GM21526 (cell line): ENCODE results near the gene NGEF.

Source experiments
- ATAC-seq: cut with Tn5 transposase; IDR thresholded peaks from one replicate; pipeline ENCODE4 v1.9.1; 2021; ENCODE audit warnings: moderate library complexity; ENCODE audit not compliant: unreplicated experiment, low FRiP score

NGEF gene

DNA sequence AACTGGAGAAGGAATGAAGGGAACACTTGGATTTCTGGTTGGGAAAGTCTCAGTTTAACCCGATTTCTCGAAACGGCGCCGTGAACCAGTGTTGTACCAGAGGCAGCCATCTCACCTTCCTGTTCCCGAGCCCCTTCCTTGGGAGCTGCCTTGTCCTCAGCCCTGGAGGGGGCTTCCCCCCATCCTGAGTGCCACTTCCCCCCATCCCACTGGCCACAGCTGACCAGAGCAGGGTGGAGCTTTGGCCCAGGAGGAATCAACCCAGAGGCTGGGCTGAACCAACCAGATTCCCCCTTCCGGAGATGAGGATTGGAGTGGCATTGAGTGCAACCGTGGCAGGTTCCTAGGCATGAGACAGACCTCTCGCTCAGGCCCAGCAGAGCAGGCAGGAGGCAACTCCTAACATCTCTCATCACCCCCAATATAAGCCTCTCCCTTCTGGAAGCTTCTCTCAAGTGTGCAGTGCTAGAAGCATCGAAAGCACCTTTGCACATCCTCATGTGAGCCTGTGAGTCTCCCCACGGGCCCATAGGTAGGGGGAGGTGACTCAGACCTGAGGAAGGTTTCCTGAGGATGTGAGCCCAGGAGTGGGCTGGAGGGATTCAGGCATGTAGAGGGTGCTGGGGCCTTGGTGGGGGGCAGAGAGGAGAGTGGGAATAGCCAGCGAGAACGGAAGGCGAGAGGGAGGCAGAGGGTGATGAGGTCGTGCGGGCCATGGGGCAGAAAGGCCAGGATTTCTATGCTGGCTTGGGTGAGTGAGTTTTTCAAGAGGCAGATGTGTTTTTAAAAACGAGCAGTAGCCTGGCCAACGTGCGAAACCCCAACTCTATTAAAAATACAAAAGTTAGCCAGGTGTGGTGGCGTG is 11.9 kb downstream of the NGEF start:
- ATAC-seq = no peak

DNA sequence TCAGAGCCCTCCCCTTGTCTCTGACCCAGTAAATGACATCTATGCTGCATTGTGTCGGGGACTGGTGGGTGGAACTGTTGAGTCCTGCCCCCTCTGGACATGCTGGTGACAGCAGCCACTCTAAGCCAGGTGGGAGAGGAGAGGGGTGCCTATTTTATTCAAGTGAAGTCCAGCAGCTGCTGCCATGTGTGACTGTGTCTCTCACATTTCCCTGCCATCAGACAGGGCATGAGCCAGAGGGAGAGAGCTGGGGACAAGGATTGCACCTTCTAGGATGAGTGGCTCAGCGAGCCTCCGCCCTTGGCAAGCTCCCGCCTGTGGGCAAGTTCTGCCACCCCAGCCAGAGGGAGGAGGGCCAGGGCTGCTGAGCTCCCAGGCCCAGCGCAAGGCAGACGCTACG is 13.7 kb downstream of the NGEF start:
- no peak for ATAC-seq

DNA sequence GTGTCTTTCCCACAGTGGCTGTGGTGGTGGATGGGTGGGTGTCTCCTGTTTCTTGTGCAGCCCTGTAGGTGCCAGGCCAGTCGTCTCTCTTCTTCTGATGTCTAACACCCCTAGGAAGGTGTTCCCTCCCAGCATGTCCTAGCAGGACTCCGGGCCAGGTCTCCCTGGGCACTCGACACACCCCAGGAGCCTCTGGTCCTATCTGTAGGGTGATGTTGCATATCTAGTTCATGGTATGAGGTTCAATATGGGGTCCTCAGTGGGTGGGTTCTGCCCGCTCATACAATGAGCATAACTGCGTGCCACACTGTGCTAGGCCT is 14.4 kb downstream of the NGEF start:
- ATAC-seq = no peak

DNA sequence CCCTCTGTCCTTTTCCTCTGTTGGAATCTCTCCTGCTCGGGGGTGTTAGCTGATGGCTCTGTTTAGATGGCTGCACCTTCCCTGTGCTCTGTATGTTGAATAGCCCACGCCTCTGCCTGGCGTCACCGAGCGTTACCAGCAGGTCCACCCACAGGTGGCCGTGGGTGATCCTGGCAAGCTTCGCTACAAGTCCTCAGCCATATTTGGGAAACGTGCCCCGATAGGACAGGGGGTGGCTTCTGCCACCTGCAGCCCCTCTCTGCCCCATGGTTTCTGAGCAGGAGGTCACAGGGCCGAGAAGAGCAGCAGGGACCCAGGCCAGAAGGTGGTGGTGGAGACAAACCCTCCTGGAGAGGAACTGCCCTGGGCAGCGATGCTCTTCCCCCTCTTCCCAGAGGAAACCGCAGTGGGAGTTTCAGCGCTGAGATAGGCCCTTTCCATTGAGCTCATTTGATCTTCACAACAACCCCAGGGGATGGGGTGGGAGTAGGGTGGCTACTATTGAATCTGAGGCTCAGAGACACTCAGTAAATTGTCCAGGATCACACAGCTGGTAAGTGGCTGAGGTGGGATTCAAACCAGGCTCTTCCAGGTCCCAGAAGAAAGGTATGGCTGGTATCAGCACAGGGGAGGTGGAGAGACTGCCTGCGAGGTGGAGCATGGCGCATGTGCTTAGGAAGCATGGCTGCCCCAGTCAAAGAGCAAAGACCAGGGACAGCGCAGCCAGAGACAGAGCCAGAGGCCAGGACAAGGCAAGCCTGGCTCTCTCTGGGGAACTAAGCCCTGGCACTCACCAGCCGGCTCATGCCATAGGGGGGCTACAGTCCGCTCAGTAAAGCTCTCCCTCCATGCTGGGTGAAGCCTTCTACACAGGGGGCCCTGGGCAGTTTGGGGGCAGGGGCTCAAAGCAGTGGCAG is 15.0 kb downstream of the NGEF start:
- ATAC-seq = no peak

DNA sequence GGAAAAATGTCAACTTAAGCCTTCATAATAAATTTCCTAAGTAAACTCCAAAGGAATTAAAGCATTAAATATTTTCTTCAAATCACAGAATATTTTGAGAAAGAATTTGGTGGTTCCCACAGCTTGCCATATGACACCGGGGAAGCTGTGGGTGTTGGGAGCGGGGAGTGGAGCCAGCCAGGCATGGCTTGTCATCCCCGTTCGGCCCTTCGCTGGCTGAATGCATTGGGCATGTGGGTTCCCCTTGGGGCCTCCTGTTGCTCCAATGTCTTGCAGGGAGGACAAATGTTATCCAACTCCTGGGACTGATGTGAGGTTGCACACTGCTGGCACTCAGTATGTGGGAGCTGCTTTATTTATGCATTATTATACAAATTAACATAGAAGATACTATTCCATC is 18.6 kb downstream of the NGEF start:
- ATAC-seq = no peak

DNA sequence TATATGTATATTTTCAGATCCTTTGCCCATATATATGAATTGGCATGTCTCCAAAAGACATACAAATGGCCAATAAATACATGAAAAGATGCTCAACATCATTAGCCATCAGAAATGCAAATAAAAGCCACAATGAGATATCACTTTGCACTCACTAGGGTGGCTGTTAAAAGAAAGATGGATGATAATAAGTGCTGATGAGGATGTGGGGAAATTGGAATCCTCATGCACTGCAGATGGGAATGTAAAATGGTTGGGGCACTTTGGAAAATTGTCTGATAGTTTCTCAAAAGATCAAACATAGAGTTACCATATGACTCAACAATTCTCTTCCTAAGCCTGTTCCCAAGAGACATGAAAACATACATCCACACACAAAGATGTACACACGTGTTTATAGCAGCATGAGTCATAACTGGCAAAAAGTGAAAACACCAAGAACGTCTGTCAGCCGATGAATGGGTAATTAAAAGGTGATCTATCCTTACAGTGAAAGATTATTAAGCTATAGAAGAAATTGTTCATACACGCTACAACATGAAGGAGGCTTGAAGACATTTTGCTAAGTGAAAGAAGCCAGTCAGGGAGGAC is 19.7 kb downstream of the NGEF start:
- no peak for ATAC-seq

DNA sequence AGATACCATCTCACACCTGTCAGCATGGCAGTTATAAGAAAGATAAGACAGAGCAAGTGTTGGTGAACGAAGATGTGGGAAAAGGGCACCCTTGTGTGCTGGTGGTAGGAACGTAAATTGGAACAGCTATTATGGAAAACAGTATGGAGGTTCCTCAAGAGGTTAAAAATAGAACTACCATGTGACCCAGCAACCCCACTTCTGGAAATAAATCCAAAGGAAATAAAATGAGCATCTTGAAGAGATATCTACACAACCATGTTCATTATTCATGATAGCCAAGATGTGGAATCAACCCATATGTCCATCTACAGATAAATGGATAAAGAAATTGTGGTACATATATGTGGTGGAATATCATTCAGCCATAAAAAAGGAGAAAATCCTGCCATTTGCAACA is 26.9 kb downstream of the NGEF start:
- no peak for ATAC-seq

DNA sequence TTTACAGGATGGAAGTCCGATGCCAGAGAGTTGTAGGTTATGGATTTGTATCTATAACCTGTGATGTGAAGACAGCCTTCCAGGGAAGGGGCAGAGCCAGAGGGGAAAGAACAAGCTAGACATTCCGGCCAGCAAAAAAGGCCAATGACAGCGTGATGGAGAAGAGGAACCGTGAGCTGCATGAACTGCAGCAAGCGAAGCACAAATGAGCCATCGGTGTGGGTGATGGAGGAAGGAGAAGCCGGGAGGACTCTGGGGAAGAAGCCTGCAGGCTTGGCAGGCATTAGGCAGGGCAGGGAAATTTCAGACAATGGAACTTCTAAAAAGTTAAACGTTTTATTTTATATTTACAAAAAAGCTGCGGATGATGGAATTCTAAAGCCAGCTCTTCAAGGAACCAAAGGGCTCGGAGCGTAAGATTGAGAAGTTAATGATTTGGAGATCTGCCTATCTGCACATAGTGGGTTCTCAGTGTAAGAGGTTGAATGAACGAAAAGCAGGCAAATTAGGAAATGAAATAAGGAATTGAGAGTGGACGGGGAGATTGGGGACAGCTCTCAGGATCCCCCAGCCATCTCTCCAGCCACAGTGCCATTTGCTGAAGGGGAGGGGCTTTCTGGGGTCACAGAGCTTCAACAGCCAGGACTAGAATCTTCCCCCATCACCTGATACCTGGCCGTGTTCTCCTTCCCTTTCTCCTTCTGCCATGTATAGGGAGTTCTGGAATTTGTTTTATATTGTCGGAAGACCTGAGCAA is 28.4 kb downstream of the NGEF start:
- ATAC-seq = no peak

DNA sequence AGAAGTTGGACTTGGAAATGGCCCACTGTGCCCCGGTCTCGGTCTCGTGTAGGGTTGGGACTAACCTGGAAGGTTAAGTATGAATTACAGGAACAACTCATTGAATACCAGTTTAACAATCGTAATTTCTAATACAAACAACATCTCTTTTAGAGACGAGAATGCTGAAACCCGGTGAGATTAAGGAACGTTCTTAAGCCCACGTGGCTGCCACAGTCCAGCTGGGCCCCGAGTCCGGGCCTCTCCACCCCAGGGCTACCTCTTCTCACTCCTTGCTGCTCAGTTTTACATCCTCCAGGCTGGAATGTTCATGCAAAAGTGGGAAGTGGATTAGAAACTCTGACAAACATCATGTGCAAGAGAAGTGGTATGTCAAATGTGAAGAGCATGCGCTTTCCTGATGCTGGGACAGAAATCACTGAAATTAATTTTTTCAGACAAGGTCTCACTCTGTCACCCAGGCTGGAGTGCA is 29.4 kb downstream of the NGEF start:
- ATAC-seq = no peak

DNA sequence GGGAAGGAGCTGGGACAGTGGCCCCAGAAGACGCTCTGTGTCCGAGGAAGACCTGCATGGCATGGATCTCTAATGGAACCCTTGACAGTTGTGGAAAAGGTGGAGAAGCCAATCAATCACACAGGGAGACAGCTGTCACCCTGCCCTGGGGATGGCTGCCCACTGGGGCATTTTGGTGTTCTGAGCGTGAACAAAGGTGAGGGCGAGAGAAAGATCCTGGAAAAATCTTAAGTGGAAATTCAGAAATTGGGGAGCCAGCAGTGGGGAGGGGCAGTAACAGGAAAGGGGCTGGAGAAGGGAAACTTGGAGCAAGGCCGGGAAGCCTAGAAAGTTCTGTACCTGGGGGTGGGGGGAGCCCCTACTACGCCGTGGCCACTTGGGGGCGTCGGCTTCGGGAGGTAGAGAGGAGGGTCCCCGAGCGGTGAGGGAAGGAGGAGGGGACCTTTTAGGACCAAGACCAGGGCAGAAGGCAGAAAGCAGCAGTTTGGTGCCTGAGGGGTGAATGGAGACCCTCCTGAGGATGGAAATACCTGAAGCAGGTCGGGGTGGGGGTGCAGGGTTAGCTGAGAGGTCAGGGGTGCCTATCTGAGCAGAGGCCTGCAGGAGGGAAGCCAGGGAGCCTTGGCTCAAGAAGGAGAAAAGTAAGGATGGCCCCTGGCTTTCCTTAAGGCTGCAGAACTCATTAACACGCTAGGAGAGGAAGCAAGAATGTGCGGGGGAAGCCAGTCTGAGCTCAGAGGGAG is 30.0 kb downstream of the NGEF start:
- no peak for ATAC-seq

DNA sequence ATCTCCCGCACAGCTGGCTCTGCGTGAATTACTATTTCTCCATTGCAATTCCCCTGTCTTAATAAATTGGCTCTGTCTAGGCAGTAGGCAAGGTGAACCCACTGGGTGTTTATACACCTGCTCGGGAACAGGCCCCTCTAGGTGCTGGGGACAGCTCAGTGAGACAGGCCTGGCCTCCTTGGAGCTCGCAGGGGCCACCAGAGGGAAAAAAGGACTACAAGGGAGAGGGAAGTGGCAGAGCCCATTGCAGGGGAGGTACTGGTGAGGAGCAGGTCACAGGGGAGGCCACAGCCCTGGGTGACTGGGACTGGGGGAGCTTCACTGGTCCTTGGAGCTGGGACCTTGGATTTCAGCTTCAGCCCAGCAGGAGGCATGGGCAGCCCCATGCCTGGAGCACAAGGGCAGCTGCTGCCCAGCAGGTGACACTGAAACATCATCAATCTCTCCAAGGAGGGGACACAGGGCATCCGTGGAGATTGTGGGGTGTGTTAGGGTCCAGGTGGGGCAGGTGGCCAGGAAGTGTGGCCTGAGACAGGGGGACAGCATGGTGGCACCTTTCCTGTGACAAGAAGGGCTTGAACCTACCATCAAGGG is 31.2 kb downstream of the NGEF start:
- ATAC-seq = no peak

DNA sequence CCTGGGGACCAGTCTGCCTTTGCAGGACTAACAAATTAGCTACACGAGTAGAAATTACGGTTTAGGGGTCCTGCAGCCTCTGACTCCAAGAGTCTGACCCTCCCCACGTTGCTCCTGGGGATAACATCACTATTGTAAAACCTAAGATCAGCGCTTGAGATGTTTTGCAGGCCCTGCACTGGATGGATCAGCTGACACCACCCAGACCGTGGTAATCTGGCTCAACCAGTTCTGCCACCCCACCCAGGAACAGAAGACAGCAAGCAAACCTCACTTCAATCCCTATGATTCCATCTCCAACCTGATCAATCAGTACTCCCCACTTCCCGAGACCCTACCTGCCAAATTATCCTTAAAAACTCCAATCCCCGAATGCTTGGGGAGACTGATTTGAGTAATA is 31.7 kb downstream of the NGEF start:
- ATAC-seq = no peak

DNA sequence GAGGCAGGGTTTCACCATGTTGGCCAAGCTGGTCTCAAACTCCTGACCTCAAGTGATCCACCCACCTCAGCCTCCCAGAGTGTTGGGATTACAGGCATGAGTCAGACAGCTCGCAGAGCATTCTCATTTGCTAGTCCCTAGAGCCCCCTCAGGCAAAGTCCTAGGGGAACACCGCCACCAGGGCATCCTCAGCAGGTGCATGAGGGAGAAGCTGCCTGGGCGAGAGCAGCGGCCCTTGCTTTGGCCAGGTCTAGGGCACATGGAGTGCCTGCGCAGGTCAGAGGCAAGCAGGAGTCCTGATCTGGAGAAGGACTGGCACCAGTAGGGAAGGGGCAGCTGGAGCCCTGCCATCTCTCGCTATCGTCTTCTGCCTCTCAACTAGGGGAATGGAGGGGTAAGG is 32.4 kb downstream of the NGEF start:
- no peak for ATAC-seq

DNA sequence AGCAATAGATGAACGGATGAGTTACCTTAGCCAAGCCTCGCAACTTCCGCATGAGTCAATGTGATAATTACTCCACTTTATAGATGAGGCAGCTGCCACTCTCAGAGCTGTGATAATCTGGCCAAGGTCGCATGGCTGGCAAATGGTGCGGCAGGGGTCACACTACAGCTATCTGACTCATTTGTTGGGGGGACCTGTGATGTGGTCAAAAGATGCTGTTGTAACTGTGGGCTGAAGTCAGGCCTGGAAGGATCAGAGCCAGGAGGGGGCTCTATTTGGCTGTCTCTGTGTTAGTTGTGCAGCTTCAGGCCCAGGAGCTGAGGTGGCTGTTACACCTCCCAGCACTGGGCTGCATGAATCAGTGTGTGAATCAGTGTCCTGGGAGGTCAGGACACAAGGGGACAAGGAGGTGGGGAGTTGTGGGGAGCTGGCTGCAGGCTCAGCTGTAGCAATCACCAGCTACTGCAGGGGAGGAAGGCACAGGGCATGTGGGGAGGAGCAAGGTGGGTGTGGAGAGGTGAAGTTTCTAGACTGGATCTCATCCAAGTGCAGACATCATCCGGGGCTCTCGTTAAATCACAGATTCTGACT is 33.1 kb downstream of the NGEF start:
- no peak for ATAC-seq

DNA sequence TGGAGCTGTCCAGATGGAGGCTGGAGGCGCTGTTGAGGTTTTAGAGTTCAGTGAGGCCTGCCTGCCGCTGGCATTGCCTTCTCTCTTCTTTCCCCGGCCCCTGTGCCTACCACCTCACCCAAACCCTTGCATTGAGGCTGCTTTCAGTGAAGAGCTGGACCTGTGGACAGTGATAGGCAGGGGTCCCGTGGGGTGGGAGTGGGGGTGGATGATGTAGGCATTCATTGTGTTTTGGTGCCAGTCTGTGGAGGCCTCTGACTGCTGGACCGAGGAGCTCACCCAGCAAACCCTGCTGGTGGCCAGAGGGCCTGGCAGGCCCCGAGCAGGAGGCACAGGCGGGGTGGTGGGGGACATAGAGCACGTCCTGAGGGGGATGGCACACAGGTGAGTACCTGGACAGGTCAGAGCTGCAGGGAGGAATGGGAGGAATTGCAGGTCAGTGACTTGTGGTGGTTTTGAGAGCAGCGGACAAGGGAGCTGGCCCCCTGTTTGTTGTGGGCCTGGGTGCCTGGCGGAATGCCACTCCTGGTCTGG is 35.6 kb downstream of the NGEF start:
- no peak for ATAC-seq

DNA sequence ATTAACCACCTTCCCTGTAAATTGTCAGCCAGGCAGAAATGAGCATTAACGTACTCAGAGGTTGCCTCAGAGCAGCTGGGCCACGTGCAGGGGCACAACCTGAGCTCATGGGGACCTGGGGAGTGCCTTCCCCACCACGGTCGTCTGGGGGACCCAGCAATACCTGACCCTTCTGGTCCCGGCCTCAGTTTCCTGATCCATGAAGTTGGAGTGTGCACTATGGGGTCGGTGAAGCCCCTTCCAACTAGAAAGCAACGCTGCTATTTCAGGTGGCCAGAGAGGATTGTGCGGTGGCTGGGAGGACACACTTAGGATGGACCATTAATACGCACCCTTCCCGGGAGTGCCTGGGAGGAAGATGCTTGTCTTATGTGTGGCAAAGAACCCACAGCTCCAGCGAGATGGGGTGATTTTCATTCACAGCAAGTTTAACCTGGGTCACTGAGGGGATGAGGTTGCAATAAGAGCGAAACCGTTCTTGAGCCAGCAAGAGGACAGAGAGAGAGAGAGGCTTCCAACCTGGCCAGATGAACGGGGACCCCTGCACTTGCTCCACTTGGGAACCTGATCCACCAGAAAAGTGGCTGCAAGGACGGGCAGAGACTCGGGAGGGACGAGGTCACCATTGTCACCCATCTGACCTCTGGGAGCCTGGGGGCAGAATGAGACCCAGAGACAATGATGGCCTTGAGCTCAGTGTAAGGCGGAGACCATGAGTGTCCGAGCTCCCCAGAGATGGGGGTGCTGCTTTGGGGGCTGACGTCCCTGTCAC is 36.2 kb downstream of the NGEF start:
- no peak for ATAC-seq

DNA sequence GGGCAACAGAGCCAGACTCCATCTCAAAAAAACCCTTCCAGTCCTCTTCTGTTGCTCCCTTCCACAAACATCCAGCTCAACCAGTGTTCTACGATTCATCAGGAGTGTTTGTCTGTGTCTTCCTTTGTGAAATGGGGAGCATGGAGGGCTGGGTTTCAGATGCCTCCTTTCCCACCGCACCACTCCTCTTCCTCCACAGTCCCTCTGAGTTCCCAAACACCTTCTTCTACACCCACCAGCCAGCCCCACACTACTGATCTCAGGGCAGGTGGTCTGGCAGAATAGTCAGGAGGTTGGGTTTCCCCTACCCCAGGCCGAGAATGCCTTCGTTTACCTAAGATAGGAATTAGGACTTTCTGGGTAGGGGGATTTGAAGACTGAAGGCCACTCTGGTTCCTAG is 36.9 kb downstream of the NGEF start:
- ATAC-seq = no peak

DNA sequence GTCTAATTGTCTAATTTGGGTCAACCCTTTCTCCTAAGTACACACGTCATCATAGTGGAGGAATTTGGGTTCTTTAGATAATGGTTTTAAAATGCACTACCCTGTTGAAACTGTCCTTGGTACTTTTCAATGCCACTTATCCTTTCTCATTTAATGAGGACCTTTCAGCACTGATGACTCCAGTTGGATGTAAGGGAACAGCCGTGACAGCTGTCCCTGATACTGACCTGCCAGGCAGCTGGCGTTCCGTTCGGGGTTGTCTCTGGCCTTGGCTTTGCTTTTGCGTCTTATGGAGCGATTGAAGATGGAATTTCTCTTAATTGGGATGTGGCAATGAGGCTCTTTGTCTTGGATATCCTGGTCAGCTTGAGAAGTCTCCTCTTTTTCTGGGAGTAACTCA is 38.7 kb downstream of the NGEF start:
- no peak for ATAC-seq
